Endothelial cell of umbilical vein (primary cell): ENCODE measurements around the gene METTL8.

Experiments used
- CTCF ChIP-seq, 2 donors: IDR thresholded peaks; 1 replicate in 1 of 2; 2 replicates in 1 of 2; pipeline ENCODE4 v1.5.1; 2011; ENCODE audit warnings: low read length in 2 of 2, mild to moderate bottlenecking in 2 of 2, moderate library complexity in 2 of 2, control low read depth in 1 of 2, inconsistent platforms in 1 of 2, low read depth in 1 of 2; ENCODE audit not compliant: insufficient read depth in 1 of 2; ENCODE audit errors: extremely low read depth in 1 of 2
- FOS ChIP-seq: IDR thresholded peaks from 2 replicates; pipeline ENCODE4 v1.6.1; 2011; ENCODE audit warnings: mild to moderate bottlenecking, low read length, moderate library complexity, borderline replicate concordance; ENCODE audit not compliant: insufficient read depth
- JUN ChIP-seq: IDR thresholded peaks from 2 replicates; pipeline ENCODE4 v1.6.1; 2011; ENCODE audit warnings: borderline replicate concordance, low read depth; ENCODE audit not compliant: insufficient read length, insufficient read depth
- POLR2A ChIP-seq: IDR thresholded peaks from 2 replicates; pipeline ENCODE4 v1.6.1; 2012; ENCODE audit warnings: low read depth, mild to moderate bottlenecking, control low read depth, low read length

DNA sequence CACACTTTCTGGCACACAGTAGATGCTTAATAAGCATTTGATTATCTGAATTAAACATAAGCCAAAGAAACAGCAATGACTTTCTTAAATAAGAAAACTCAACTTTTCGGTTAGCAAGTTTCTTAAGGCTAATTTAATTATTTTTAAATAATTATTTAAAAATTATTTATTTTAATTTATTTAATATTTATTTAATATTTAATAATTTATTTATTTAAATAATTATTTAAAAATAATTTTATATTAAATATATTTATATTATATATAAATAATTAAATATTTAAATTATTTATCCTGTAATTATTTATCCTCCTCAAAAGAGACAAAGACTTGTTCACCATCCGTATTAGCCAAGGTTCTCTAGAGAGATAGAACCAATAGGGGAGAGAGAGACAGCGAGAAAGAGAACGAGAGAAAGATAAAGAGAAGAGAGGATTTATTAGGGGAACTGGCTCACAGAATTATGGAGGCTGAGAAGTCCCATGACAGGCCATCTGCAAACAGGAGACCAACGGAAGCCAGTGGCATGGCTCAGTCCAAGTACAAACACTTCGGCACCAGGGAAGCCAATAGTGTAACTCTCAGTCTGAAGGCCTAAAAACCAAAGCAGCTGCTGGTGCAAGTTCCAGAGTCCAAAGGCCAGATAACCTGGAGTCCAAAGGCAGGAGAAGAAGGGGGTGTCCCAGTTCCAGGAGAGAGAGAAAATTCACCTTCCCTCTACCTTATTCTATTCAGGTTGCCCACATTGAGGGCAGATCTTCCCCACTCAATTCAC is 125.3 kb downstream of the METTL8 start:
- TF ChIP-seq CTCF (IDR thresholded peaks at IDR 0.05; ENCODE audit: extremely low read depth in 1 of 2, insufficient read depth in 1 of 2, low read depth in 1 of 2, low read length in 2 of 2) (no peak), FOS (no peak), POLR2A (no peak), JUN (no peak)
